Stimulated activated CD8-positive, alpha-beta memory T cell treated with anti-CD3 and anti-CD28 coated beads, Interleukin-7, amount 100 ng/mL, for 1 hour (primary cell): Measurements from ENCODE around the gene OTOG.

Experiments
- DNase-seq, 2 donors: peaks; one replicate each; pipeline ENCODE4 v3.0.0-alpha.2; 2020; ENCODE audit warnings: low read depth in 2 of 2

OTOG gene

GRCh38 chr11:17547051-17547577 lies at the start of gene OTOG:
TSS of gene OTOG (plus strand) at chr11:17547259. CDS start at chr11:17547373, 114 bp downstream.
- DNase-seq: no peak

- no peak for DNase-seq
Measured at GRCh38 chr11:17498058-17498457, 49.0 kb upstream of the OTOG start.

GRCh38 chr11:17498475-17498874 lies 48.6 kb upstream of the OTOG start:
- DNase-seq: no peak

GRCh38 chr11:17500673-17501072 lies 46.4 kb upstream of the OTOG start:
- no peak for DNase-seq

- DNase-seq: no peak
Measured at GRCh38 chr11:17502630-17503029, 44.4 kb upstream of the OTOG start.

- peak; percentile 33 to 58 for DNase-seq
Measured at GRCh38 chr11:17504330-17505107, 42.5 kb upstream of the OTOG start.

- no peak for DNase-seq
Measured at GRCh38 chr11:17505146-17505545, 41.9 kb upstream of the OTOG start.

GRCh38 chr11:17506314-17506713 lies 40.7 kb upstream of the OTOG start:
- no peak for DNase-seq

GRCh38 chr11:17506942-17507341 lies 40.1 kb upstream of the OTOG start:
- no peak for DNase-seq

- no peak for DNase-seq
Measured at GRCh38 chr11:17507773-17508172, 39.3 kb upstream of the OTOG start.

GRCh38 chr11:17508306-17508705 lies 38.8 kb upstream of the OTOG start:
- no peak for DNase-seq

GRCh38 chr11:17508791-17509190 lies 38.3 kb upstream of the OTOG start:
- no peak for DNase-seq

- DNase-seq: no peak
Measured at GRCh38 chr11:17510507-17511206, 36.4 kb upstream of the OTOG start.

- DNase-seq: no peak
Measured at GRCh38 chr11:17511571-17511970, 35.5 kb upstream of the OTOG start.

GRCh38 chr11:17512101-17512500 lies 35.0 kb upstream of the OTOG start:
- DNase-seq: no peak

- no peak for DNase-seq
Measured at GRCh38 chr11:17513853-17514252, 33.2 kb upstream of the OTOG start.

- no peak for DNase-seq
Measured at GRCh38 chr11:17514476-17514875, 32.6 kb upstream of the OTOG start.

- DNase-seq: no peak
Measured at GRCh38 chr11:17515443-17516176, 31.4 kb upstream of the OTOG start.

GRCh38 chr11:17516551-17517150 lies 30.4 kb upstream of the OTOG start:
- no peak for DNase-seq

- DNase-seq: no peak
Measured at GRCh38 chr11:17517186-17517585, 29.9 kb upstream of the OTOG start.

GRCh38 chr11:17518366-17518765 lies 28.7 kb upstream of the OTOG start:
- DNase-seq: no peak
